Osteoblast (primary cell): Measurements from ENCODE around the gene SYCN. TPM values are rescaled to one million over a fixed set of nuclear protein-coding genes. Genes with fewer than 3 reads are reported as not detected.

ENCODE experiments used
- DNase-seq: peaks from one replicate; pipeline ENCODE4 v3.0.0; 2011; ENCODE audit warnings: low spot score, mixed read lengths; ENCODE audit not compliant: insufficient read length; ENCODE audit errors: missing footprints
- H2AFZ ChIP-seq: 2 replicates; pipeline ENCODE4 v1.6.0; 2011; ENCODE audit warnings: mild to moderate bottlenecking, low read length
- H3K27ac ChIP-seq: 2 replicates; pipeline ENCODE4 v1.5.1; 2011; ENCODE audit warnings: mild to moderate bottlenecking, low read depth, low read length, moderate library complexity
- H3K27me3 ChIP-seq: 2 replicates; pipeline ENCODE4 v1.6.0; 2012; ENCODE audit warnings: mild to moderate bottlenecking, control low read depth, inconsistent platforms, low read length, moderate library complexity; ENCODE audit not compliant: insufficient read depth
- H3K36me3 ChIP-seq: 2 replicates; pipeline ENCODE4 v1.5.1; 2011; ENCODE audit warnings: mild to moderate bottlenecking, low read length, control low read depth, moderate library complexity; ENCODE audit not compliant: insufficient read depth
- H3K4me1 ChIP-seq: 2 replicates; pipeline ENCODE4 v1.5.1; 2011; ENCODE audit warnings: mild to moderate bottlenecking, low read length, control low read depth, moderate library complexity; ENCODE audit not compliant: insufficient read depth
- H3K4me2 ChIP-seq: 2 replicates; pipeline ENCODE4 v1.6.0; 2011; ENCODE audit warnings: mild to moderate bottlenecking, low read length; ENCODE audit not compliant: insufficient read depth
- H3K4me3 ChIP-seq: fragments of 200-600 bp; sonication (generic); 3 replicates; pipeline ENCODE4 v1.5.1; 2012; ENCODE audit warnings: mild to moderate bottlenecking, low read length, inconsistent platforms; ENCODE audit not compliant: insufficient read depth
- H3K79me2 ChIP-seq: 2 replicates; pipeline ENCODE4 v1.6.0; 2012; ENCODE audit warnings: mild to moderate bottlenecking, low read length, control low read depth, inconsistent platforms; ENCODE audit not compliant: insufficient read depth
- H3K9me3 ChIP-seq: 2 replicates; pipeline ENCODE4 v1.5.1; 2011; ENCODE audit warnings: low read depth, low read length, control low read depth
- H4K20me1 ChIP-seq: 2 replicates; pipeline ENCODE4 v1.6.0; 2012; ENCODE audit warnings: mild to moderate bottlenecking, low read length, control low read depth; ENCODE audit not compliant: insufficient read depth
- CTCF ChIP-seq: IDR thresholded peaks from 2 replicates; pipeline ENCODE4 v1.5.1; 2011; ENCODE audit warnings: mild to moderate bottlenecking, low read depth, low read length, moderate library complexity; ENCODE audit errors: extremely low read depth
- total RNA-seq: library from RNA; depleted of rRNA; stranded (reverse); fragments of >200 nt; gene quantifications from 2 replicates; pipeline ENCODE4 v1.2.3, GENCODE V29; 2012

The SYCN gene
- total RNA-seq, 1 donor, result not detected

GRCh38 chr19:39169143-39169810 lies 34.8 kb downstream of the SYCN start:
- Histone ChIP-seq H2AFZ (no peak overlapping the region), H3K4me3 (no peak overlapping the region), H3K36me3 (peaks cover 10% of the 10 kb centered on the region), H4K20me1 (peaks cover 31% of the 10 kb centered on the region), H3K27ac (no peak overlapping the region), H3K79me2 (peaks cover 36% of the 10 kb centered on the region), H3K4me2 (no peak overlapping the region), H3K27me3 (no peaks in the 10 kb centered on the region), H3K4me1 (no peaks in the 10 kb centered on the region), H3K9me3 (no peaks in the 10 kb centered on the region)
- peak; percentile 55 for DNase-seq
- TF ChIP-seq CTCF, result no peak

GRCh38 chr19:39168258-39169142 lies 35.6 kb downstream of the SYCN start:
- H3K4me1 ChIP-seq, result no peaks in the 10 kb centered on the region
- DNase-seq, result peak; percentile 85
- no peaks in the 10 kb centered on the region for H3K27me3 ChIP-seq
- H3K4me2 ChIP-seq, result no peak overlapping the region
- H3K27ac ChIP-seq, result no peak overlapping the region
- no peaks in the 10 kb centered on the region for H3K9me3 ChIP-seq
- H3K79me2 ChIP-seq, result peaks cover 42% of the 10 kb centered on the region
- H3K4me3 ChIP-seq, result no peak overlapping the region
- H2AFZ ChIP-seq, result no peak overlapping the region
- H3K36me3 ChIP-seq, result peaks cover 10% of the 10 kb centered on the region
- TF ChIP-seq CTCF, result no peak
- peaks cover 35% of the 10 kb centered on the region for H4K20me1 ChIP-seq

- Histone ChIP-seq H3K4me1 (no peaks in the 10 kb centered on the region), H3K4me2 (no peak overlapping the region), H3K36me3 (peaks cover 10% of the 10 kb centered on the region), H3K9me3 (no peaks in the 10 kb centered on the region), H4K20me1 (peaks cover 40% of the 10 kb centered on the region), H3K4me3 (no peak overlapping the region), H3K27ac (no peak overlapping the region), H3K79me2 (peaks cover 50% of the 10 kb centered on the region), H2AFZ (no peak overlapping the region), H3K27me3 (no peaks in the 10 kb centered on the region)
- DNase-seq, result peak; percentile 78
- no peak for TF ChIP-seq CTCF
Measured at GRCh38 chr19:39167461-39168257, 36.4 kb downstream of the SYCN start.
